Measurements from ENCODE around the gene TAB3.

DNA sequence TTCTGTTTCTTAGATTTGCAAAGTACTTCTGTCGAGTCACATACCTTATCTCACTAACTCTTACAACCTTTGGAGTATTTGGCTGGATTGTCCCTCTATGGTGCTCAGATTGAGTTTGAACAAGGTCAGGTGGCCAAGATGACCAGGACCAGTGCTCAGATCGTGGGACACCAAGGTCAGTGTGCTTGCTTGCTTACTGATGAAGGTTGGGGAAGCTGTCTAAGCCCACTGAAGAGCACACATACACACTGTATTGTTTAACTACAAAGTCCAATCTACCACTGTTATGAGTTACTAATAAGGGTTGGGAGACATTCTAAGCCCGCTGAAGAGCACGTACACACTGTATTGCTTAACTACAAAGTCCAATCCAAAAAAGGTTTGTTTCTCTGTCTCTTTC lies 53.7 kb downstream of the TAB3 start:
- TF ChIP-seq, protein P1, sequence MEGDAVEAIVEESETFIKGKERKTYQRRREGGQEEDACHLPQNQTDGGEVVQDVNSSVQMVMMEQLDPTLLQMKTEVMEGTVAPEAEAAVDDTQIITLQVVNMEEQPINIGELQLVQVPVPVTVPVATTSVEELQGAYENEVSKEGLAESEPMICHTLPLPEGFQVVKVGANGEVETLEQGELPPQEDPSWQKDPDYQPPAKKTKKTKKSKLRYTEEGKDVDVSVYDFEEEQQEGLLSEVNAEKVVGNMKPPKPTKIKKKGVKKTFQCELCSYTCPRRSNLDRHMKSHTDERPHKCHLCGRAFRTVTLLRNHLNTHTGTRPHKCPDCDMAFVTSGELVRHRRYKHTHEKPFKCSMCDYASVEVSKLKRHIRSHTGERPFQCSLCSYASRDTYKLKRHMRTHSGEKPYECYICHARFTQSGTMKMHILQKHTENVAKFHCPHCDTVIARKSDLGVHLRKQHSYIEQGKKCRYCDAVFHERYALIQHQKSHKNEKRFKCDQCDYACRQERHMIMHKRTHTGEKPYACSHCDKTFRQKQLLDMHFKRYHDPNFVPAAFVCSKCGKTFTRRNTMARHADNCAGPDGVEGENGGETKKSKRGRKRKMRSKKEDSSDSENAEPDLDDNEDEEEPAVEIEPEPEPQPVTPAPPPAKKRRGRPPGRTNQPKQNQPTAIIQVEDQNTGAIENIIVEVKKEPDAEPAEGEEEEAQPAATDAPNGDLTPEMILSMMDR (IDR thresholded peaks at IDR 0.05) = no peak
- TF ChIP-seq EZH2 (IDR thresholded peaks at IDR 0.05) = no peak
